NCI-H69 (cell line): ENCODE data around the gene WDPCP.
"Not testable (repeated sequence)": the region's sequence is repeated elsewhere in the genome, so short reads cannot be mapped to it uniquely, and the experiment has no call there.

ENCODE experiments used
- DNase-seq: peaks from one replicate; lab custom pipeline; 2025; lab: John Stamatoyannopoulos, UW

WDPCP gene

GRCh38 chr2:63539416-63540162, 48.7 kb downstream of the WDPCP start:
- DNase-seq = no peak

GRCh38 chr2:63538390-63538789, 49.9 kb downstream of the WDPCP start:
- DNase-seq = no peak

GRCh38 chr2:63537306-63537705, 51.0 kb downstream of the WDPCP start:
- no peak for DNase-seq

GRCh38 chr2:63530704-63531279, 57.5 kb downstream of the WDPCP start:
- DNase-seq = no peak

- no peak for DNase-seq
Measured at GRCh38 chr2:63525905-63526304, 62.4 kb downstream of the WDPCP start.

- no peak for DNase-seq
Measured at GRCh38 chr2:63522950-63523349, 65.3 kb downstream of the WDPCP start.

- no peak for DNase-seq
Measured at GRCh38 chr2:63520793-63521192, 67.5 kb downstream of the WDPCP start.

- DNase-seq = no peak
Measured at GRCh38 chr2:63514781-63515180, 73.5 kb downstream of the WDPCP start.

GRCh38 chr2:63514237-63514716, 74.0 kb downstream of the WDPCP start:
- no peak for DNase-seq

GRCh38 chr2:63506320-63506719, 82.0 kb downstream of the WDPCP start:
- DNase-seq = no peak

GRCh38 chr2:63503818-63504217, 84.5 kb downstream of the WDPCP start:
- DNase-seq = no peak

- DNase-seq = no peak
Measured at GRCh38 chr2:63500398-63500797, 87.9 kb downstream of the WDPCP start.

- DNase-seq = no peak
Measured at GRCh38 chr2:63497576-63497975, 90.7 kb downstream of the WDPCP start.

- no peak for DNase-seq
Measured at GRCh38 chr2:63494968-63495367, 93.3 kb downstream of the WDPCP start.

- DNase-seq = no peak
Measured at GRCh38 chr2:63494100-63494499, 94.2 kb downstream of the WDPCP start.

- DNase-seq = peak; percentile 3
Measured at GRCh38 chr2:63488118-63488713, 100.1 kb downstream of the WDPCP start.

- peak; percentile 7 for DNase-seq
Measured at GRCh38 chr2:63486861-63487290, 101.4 kb downstream of the WDPCP start.

GRCh38 chr2:63484901-63485300, 103.4 kb downstream of the WDPCP start:
- DNase-seq = no peak

GRCh38 chr2:63484481-63484880, 103.8 kb downstream of the WDPCP start:
- peak; percentile 1 for DNase-seq

GRCh38 chr2:63477686-63478085, 110.6 kb downstream of the WDPCP start:
- DNase-seq = no peak

GRCh38 chr2:63469313-63469712, 119.0 kb downstream of the WDPCP start:
- DNase-seq = not testable (repeated sequence)

GRCh38 chr2:63465633-63466032, 122.6 kb downstream of the WDPCP start:
- no peak for DNase-seq

- no peak for DNase-seq
Measured at GRCh38 chr2:63463142-63463541, 125.1 kb downstream of the WDPCP start.
